B cell (primary cell): Measurements from ENCODE around the gene ZBTB3. TPM values are rescaled to one million over a fixed set of nuclear protein-coding genes. Genes with fewer than 3 reads are reported as not detected.
A peak's percentile ranks its signal among the peaks of the same experiment; 100 is the strongest.

Experiments used
- ATAC-seq: fragments of 200-7000 bp; cut with Tn5 transposase; one replicate; pipeline ENCODE4 v1.10.0; 2021; ENCODE audit warnings: low read depth, mild to moderate bottlenecking, moderate number of reproducible peaks, moderate library complexity
- CTCF ChIA-PET: fragments of 350-600 bp; sonication (Branson Sonifier 250); formaldehyde crosslinking; loops from one replicate; lab custom pipeline; 2021; ENCODE audit warnings: antibody characterized with exemption, inconsistent platforms; lab: Charles Lee
- POLR2A ChIA-PET: fragments of 350-600 bp; sonication (Branson Sonifier 250); formaldehyde crosslinking; loops from one replicate; lab custom pipeline; 2021; ENCODE audit warnings: antibody characterized with exemption; lab: Charles Lee
- DNase-seq: peaks from one replicate; pipeline ENCODE4 v3.0.0; 2013
- H2AFZ ChIP-seq: 2 replicates; pipeline ENCODE4 v1.6.1; 2012; ENCODE audit warnings: mild to moderate bottlenecking, low read depth, low read length; ENCODE audit not compliant: insufficient read depth, poor library complexity, severe bottlenecking
- H3K27ac ChIP-seq, 2 donors: 1 replicate in 1 of 2; 2 replicates in 1 of 2; pipeline ENCODE4 v1.5.1; 2012 to 2013; ENCODE audit warnings: low read length in 2 of 2, mild to moderate bottlenecking in 2 of 2, moderate library complexity in 1 of 2
- H3K27me3 ChIP-seq, 4 experiments: fragments of 200-600 bp in 1 of 4; sonication (generic) in 1 of 4; replicated peaks in 1 of 4; 1 replicate in 2 of 4; 2 replicates in 2 of 4; pipeline versions ENCODE4 v1.6.1 to v1.7.0; 2013 to 2016; ENCODE audit warnings: low read length in 3 of 4, mild to moderate bottlenecking in 2 of 4, mixed read lengths in 1 of 4, moderate library complexity in 1 of 4; ENCODE audit not compliant: insufficient read depth in 4 of 4, control insufficient read depth in 3 of 4; ENCODE audit errors: control extremely low read depth in 1 of 4
- H3K36me3 ChIP-seq, 2 experiments: replicated peaks in 1 of 2; 1 replicate in 1 of 2; 2 replicates in 1 of 2; pipeline versions ENCODE4 v1.6.1 to v1.7.1; 2013; ENCODE audit warnings: low read length in 1 of 2; ENCODE audit not compliant: insufficient read depth in 2 of 2, control insufficient read depth in 1 of 2; ENCODE audit errors: control extremely low read depth in 1 of 2, extremely low read depth in 1 of 2
- H3K4me1 ChIP-seq, 2 donors: fragments of 200-600 bp in 1 of 2; sonication (generic) in 1 of 2; 1 replicate in 1 of 2; 2 replicates in 1 of 2; pipeline versions ENCODE4 v1.5.1 to v1.6.1; 2013 to 2017; ENCODE audit warnings: low read length in 2 of 2; ENCODE audit not compliant: control insufficient read depth in 2 of 2, insufficient read depth in 2 of 2
- H3K4me2 ChIP-seq: replicated peaks from 2 replicates; pipeline ENCODE3; 2012; ENCODE audit warnings: mild to moderate bottlenecking, low read depth, low read length; ENCODE audit not compliant: poor library complexity, severe bottlenecking
- H3K4me3 ChIP-seq, 5 experiments: fragments of 200-600 bp in 1 of 5; sonication (generic) in 1 of 5; 1 replicate in 3 of 5; 2 replicates in 2 of 5; pipeline versions ENCODE4 v1.5.1 to v1.7.0; 2011 to 2016; ENCODE audit warnings: low read length in 4 of 5, mild to moderate bottlenecking in 4 of 5, low read depth in 2 of 5, control low read depth in 1 of 5, moderate library complexity in 1 of 5; ENCODE audit not compliant: insufficient read depth in 1 of 5; ENCODE audit errors: control extremely low read depth in 1 of 5, extremely low read depth in 1 of 5
- H3K79me2 ChIP-seq: fragments of 200-600 bp; sonication (generic); one replicate; pipeline ENCODE4 v1.6.0; 2016; ENCODE audit warnings: low read length; ENCODE audit not compliant: control insufficient read depth, insufficient read depth
- H3K9ac ChIP-seq: fragments of 200-600 bp; sonication (generic); 2 replicates; pipeline ENCODE4 v1.6.1; 2017; ENCODE audit warnings: mild to moderate bottlenecking, low read length, moderate library complexity
- H3K9me3 ChIP-seq, 3 donors: one replicate each; pipeline versions ENCODE4 v1.6.1 to v1.7.1; 2013; ENCODE audit warnings: low read length in 2 of 3; ENCODE audit not compliant: control insufficient read depth in 2 of 3, insufficient read depth in 1 of 3; ENCODE audit errors: control extremely low read depth in 1 of 3
- H4K20me1 ChIP-seq: 2 replicates; pipeline ENCODE4 v1.6.0; 2012; ENCODE audit warnings: mild to moderate bottlenecking, low read length; ENCODE audit not compliant: insufficient read depth, control insufficient read depth, poor library complexity, severe bottlenecking
- H3K27ac Mint-ChIP-seq: one replicate; pipeline ENCODE4 v1.8.0; 2021; ENCODE audit warnings: mixed read lengths
- H3K27me3 Mint-ChIP-seq: one replicate; pipeline ENCODE4 v1.8.0; 2021; ENCODE audit warnings: mixed read lengths
- H3K4me1 Mint-ChIP-seq: one replicate; pipeline ENCODE4 v1.8.0; 2021; ENCODE audit warnings: mixed read lengths
- H3K4me3 Mint-ChIP-seq: one replicate; pipeline ENCODE4 v1.8.0; 2021; ENCODE audit warnings: mixed read lengths
- H3K9me3 Mint-ChIP-seq: one replicate; pipeline ENCODE4 v1.8.0; 2022; ENCODE audit warnings: mixed read lengths; ENCODE audit not compliant: insufficient read depth
- EZH2 ChIP-seq: IDR thresholded peaks from 2 replicates; pipeline ENCODE4 v1.6.1; 2012; ENCODE audit warnings: borderline replicate concordance, low read depth, mild to moderate bottlenecking, moderate library complexity, low read length; ENCODE audit not compliant: insufficient read depth, poor library complexity, severe bottlenecking
- WGBS: methylation state at CpG from one replicate; pipeline ENCODE4 v1.1.5; 2013; ENCODE audit warnings: missing lambda C conversion rate; ENCODE audit not compliant: insufficient coverage; 5-methylcytosine and 5-hydroxymethylcytosine counted together
- intact Hi-C: fragments of 100-400 bp; cut with micrococcal nuclease; formaldehyde crosslinking; loops from one replicate; pipeline ENCODE4 v1.10.0; 2022
- polyA minus RNA-seq: library from RNA; depleted of rRNA, polyadenylated mRNA; stranded (reverse); fragments of >200 nt; gene quantifications from 2 replicates; pipeline ENCODE4 v1.2.3, GENCODE V29; 2012
- polyA plus RNA-seq: library from polyadenylated mRNA; depleted of rRNA; stranded (reverse); fragments of >200 nt; gene quantifications from 2 replicates; pipeline ENCODE4 v1.2.3, GENCODE V29; 2012
- total RNA-seq, 2 donors: library from RNA; stranded (reverse); fragments of 120-200 nt in 1 of 2; gene quantifications; 1 replicate in 1 of 2; 2 replicates in 1 of 2; pipeline versions ENCODE4 v1.2.3 to v1.2.4, GENCODE V29; 2013 to 2022
- TF ChIP-seq, protein P1 (sequence below): fragments of 200-600 bp; IDR thresholded peaks from one replicate; pipeline ENCODE4 v1.8.0; 2022; ENCODE audit warnings: antibody characterized with exemption, mild to moderate bottlenecking

The ZBTB3 gene
- total RNA-seq (22.0 and 24.8 TPM in 2 replicates), polyA plus RNA-seq (3.8 and 8.7 TPM in 2 replicates), polyA minus RNA-seq (11.3 and 12.0 TPM in 2 replicates)
- total RNA-seq (2013) = 15.7 TPM

DNA sequence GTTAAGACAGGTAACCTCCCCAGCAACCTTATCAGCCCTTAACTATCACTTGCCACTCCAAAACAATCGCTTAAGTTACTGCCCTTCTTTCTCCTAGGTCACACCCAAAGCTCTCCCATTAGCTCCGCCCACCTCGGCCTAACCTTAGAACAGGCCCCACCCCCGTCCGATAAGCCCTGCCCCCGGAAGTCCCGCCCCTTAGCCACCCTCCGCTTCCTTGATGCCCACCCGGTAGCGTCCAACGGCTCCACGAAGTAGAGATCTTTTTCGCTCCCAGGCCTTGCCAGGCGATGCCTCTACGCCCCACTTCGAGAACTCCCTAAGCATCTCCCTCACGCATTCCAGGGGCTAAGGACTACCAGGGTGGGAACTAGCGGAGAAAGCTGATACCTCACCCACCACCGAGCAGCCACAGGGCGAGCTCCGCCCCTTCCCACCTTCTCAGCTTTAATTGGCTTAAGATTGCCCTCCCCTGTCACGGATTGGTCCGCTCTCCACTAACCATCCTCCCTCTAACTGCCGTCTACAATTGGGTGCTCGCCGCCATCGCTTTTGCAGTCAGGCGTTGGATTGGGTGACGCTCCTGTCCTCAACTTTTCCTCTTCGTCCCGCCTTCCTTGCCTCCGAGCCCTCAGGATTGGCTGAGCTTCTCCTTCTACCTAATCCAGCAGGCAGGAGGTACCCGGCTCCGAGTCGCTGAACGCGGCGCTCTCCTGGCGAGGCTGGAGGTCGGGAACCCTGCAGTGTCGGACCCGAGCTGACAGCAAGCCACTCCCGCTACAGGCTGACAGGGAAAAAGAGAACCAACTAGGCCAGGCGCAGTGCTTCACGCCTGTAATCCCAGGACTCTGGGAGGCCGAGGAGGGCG is at the start of gene ZBTB3:
TSS of gene ZBTB3 (minus strand) at position 425 of the 868 bp plus-strand sequence. CDS start 496 bp downstream, outside the sequence.
- Mint-ChIP-seq H3K9me3 (no peaks in the 10 kb centered on the region), H3K4me1 (peaks cover 27% of the 10 kb centered on the region), H3K27ac (peak within 1 kb of the TSS; percentile 99), H3K4me3 (peak within 1 kb of the TSS; percentile 99), H3K27me3 (no peaks in the 10 kb centered on the region)
- H3K27me3 ChIP-seq = no peaks in the 10 kb centered on the region
- ATAC-seq = peak; percentile 92
- no peaks in the 10 kb centered on the region for H3K9me3 ChIP-seq
- H3K36me3 ChIP-seq = peaks cover 0 to 16% of the 10 kb centered on the region in 2 experiments
- H2AFZ ChIP-seq = peak within 1 kb of the TSS; percentile 95
- H3K4me2 ChIP-seq = peak within 1 kb of the TSS; percentile 96
- intact Hi-C loops = loop anchor here (1.0 kb wide), 7 partner anchors 7 to 127 kb away; partner anchors contain the start of genes HNRNPUL2, INTS5, POLR2G and TMEM179B
- H3K4me3 ChIP-seq = peak within 1 kb of the TSS; percentile 82 to 94 (median 86)
- TF ChIP-seq EZH2 = no peak
- TF ChIP-seq, protein P1, sequence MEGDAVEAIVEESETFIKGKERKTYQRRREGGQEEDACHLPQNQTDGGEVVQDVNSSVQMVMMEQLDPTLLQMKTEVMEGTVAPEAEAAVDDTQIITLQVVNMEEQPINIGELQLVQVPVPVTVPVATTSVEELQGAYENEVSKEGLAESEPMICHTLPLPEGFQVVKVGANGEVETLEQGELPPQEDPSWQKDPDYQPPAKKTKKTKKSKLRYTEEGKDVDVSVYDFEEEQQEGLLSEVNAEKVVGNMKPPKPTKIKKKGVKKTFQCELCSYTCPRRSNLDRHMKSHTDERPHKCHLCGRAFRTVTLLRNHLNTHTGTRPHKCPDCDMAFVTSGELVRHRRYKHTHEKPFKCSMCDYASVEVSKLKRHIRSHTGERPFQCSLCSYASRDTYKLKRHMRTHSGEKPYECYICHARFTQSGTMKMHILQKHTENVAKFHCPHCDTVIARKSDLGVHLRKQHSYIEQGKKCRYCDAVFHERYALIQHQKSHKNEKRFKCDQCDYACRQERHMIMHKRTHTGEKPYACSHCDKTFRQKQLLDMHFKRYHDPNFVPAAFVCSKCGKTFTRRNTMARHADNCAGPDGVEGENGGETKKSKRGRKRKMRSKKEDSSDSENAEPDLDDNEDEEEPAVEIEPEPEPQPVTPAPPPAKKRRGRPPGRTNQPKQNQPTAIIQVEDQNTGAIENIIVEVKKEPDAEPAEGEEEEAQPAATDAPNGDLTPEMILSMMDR = no peak
- H4K20me1 ChIP-seq = peaks cover 4% of the 10 kb centered on the region
- 2% methylated on average over 47 of the region's 47 CpGs for WGBS
- peaks cover 7 to 21% of the 10 kb centered on the region in 2 donors for H3K4me1 ChIP-seq
- H3K27ac ChIP-seq = peak within 1 kb of the TSS; percentile 80 to 84
- CTCF ChIA-PET = interaction anchor here (0.8 to 2.6 kb wide), 14 partner anchors 9 to 1550 kb away, joined by 3 to 32 read pairs (median 6); partner anchors contain the start of genes HNRNPUL2, STX5, TEX54 and TMEM179B
- H3K9ac ChIP-seq = peak within 1 kb of the TSS; percentile 81
- POLR2A ChIA-PET = interaction anchor here (0.5 to 3.9 kb wide), 33 partner anchors 8 to 1951 kb away, joined by 3 to 75 read pairs (median 6); partner anchors contain the start of genes B3GAT3, BSCL2, C11orf98 and CSKMT
- peaks cover 40% of the 10 kb centered on the region for H3K79me2 ChIP-seq
- peak; percentile 99 for DNase-seq
